ENCODE results near the gene DSCAML1.

Gene DSCAML1

GRCh38 chr11:117394221-117394925 is 402.6 kb downstream of the DSCAML1 start:
- DNase-seq (ENCODE audit: extremely low spot score): no peak
- ChIA-PET POLR2A (no interaction called here), CTCF (no interaction called here)
- TF ChIP-seq FOXA1 (IDR thresholded peaks at IDR 0.05) (no peak), ZNF384 (IDR thresholded peaks at IDR 0.05) (no peak), HDGF (IDR thresholded peaks at IDR 0.05; ENCODE audit: borderline replicate concordance) (no peak)

GRCh38 chr11:117392979-117393378 is 404.0 kb downstream of the DSCAML1 start:
- TF ChIP-seq FOXA1 (IDR thresholded peaks at IDR 0.05) (no peak), ELF4 (IDR thresholded peaks at IDR 0.05) (no peak), LEF1 (IDR thresholded peaks at IDR 0.05; ENCODE audit: borderline replicate concordance) (no peak), PKNOX1 (IDR thresholded peaks at IDR 0.05) (no peak), FOXK2 (IDR thresholded peaks at IDR 0.05) (no peak), ARNT (IDR thresholded peaks at IDR 0.05) (no peak), BHLHE40 (IDR thresholded peaks at IDR 0.05; ENCODE audit: borderline replicate concordance) (no peak), NFRKB (IDR thresholded peaks at IDR 0.05) (no peak), L3MBTL2 (conservative IDR thresholded peaks at IDR 0.05) (no peak), HDGF (IDR thresholded peaks at IDR 0.05; ENCODE audit: borderline replicate concordance) (no peak), SUZ12 (IDR thresholded peaks at IDR 0.05) (no peak)
- POLR2A ChIA-PET: no interaction called here
- DNase-seq (ENCODE audit: extremely low spot score): no peak
- CTCF ChIA-PET: no interaction called here

DNA sequence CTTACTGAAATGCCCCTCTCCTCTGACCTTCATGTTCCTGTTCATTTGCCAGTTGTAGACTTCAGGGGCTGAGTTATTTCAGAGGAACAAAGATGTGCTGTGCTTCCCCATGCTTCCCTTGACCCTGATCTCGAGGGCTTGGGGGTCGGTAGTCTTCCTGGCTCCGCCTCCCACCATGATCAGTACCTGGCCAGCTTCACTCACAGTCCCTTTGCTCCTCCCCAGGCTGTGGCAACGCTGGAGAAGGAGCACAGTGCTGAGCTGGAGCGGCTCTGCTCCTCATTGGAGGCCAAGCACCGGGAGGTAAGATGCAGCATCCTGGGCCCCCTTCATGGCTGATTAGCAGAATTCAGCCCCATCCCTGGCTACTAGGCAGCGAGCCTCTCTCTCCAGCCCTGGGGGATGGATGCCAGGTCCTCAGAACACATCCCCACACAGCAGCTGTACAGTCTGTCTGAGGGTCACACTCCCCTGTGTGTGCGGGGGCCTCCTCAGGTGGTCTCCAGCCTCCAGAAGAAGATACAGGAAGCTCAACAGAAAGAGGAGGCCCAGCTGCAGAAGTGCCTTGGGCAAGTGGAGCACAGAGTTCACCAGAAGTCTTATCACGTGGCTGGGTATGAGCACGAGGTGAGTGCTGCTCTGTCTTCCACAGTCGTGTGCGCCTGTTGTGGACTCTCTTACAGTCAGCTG is 404.9 kb downstream of the DSCAML1 start:
- CTCF ChIA-PET: no interaction called here
- DNase-seq (ENCODE audit: extremely low spot score): no peak
- POLR2A ChIA-PET: no interaction called here
- no peak for TF ChIP-seq ELF4 (IDR thresholded peaks at IDR 0.05)
- TF ChIP-seq LEF1 (IDR thresholded peaks at IDR 0.05; ENCODE audit: borderline replicate concordance): no peak
- TF ChIP-seq ARNT (IDR thresholded peaks at IDR 0.05): no peak
- no peak for TF ChIP-seq FOXM1 (IDR thresholded peaks at IDR 0.05; ENCODE audit: borderline replicate concordance)
- TF ChIP-seq ZNF384 (IDR thresholded peaks at IDR 0.05): no peak
- TF ChIP-seq HDGF (IDR thresholded peaks at IDR 0.05; ENCODE audit: borderline replicate concordance): no peak
- no peak for TF ChIP-seq SP1 (IDR thresholded peaks at IDR 0.05)
- TF ChIP-seq L3MBTL2 (conservative IDR thresholded peaks at IDR 0.05): no peak
- TF ChIP-seq PKNOX1 (IDR thresholded peaks at IDR 0.05): no peak
- TF ChIP-seq CTBP1 (IDR thresholded peaks at IDR 0.05; ENCODE audit: borderline replicate concordance): no peak
- TF ChIP-seq SUZ12 (IDR thresholded peaks at IDR 0.05): no peak
- TF ChIP-seq NFRKB (IDR thresholded peaks at IDR 0.05): no peak
- TF ChIP-seq BHLHE40 (IDR thresholded peaks at IDR 0.05; ENCODE audit: borderline replicate concordance): no peak
- TF ChIP-seq TARDBP (IDR thresholded peaks at IDR 0.05): no peak
- no peak for TF ChIP-seq FOXA1 (IDR thresholded peaks at IDR 0.05)
- no peak for TF ChIP-seq FOXK2 (IDR thresholded peaks at IDR 0.05)

- CTCF ChIA-PET: no interaction called here
- no peak for TF ChIP-seq PKNOX1 (IDR thresholded peaks at IDR 0.05)
- TF ChIP-seq CTBP1 (IDR thresholded peaks at IDR 0.05; ENCODE audit: borderline replicate concordance): no peak
- TF ChIP-seq FOXA1 (IDR thresholded peaks at IDR 0.05): no peak
- TF ChIP-seq ARNT (IDR thresholded peaks at IDR 0.05): no peak
- no peak for TF ChIP-seq TARDBP (IDR thresholded peaks at IDR 0.05)
- no peak for TF ChIP-seq BHLHE40 (IDR thresholded peaks at IDR 0.05; ENCODE audit: borderline replicate concordance)
- no peak for TF ChIP-seq FOXK2 (IDR thresholded peaks at IDR 0.05)
- no peak for TF ChIP-seq L3MBTL2 (conservative IDR thresholded peaks at IDR 0.05)
- no peak for TF ChIP-seq HDGF (IDR thresholded peaks at IDR 0.05; ENCODE audit: borderline replicate concordance)
- TF ChIP-seq ELF4 (IDR thresholded peaks at IDR 0.05): no peak
- no peak for TF ChIP-seq NFRKB (IDR thresholded peaks at IDR 0.05)
- no peak for TF ChIP-seq LEF1 (IDR thresholded peaks at IDR 0.05; ENCODE audit: borderline replicate concordance)
- no peak for TF ChIP-seq SUZ12 (IDR thresholded peaks at IDR 0.05)
- no peak for TF ChIP-seq SP1 (IDR thresholded peaks at IDR 0.05)
- no peak for TF ChIP-seq FOXM1 (IDR thresholded peaks at IDR 0.05; ENCODE audit: borderline replicate concordance)
- TF ChIP-seq ZNF384 (IDR thresholded peaks at IDR 0.05): no peak
- POLR2A ChIA-PET: no interaction called here
- DNase-seq (ENCODE audit: extremely low spot score): no peak
Measured at GRCh38 chr11:117391181-117391580, 405.8 kb downstream of the DSCAML1 start.

DNA sequence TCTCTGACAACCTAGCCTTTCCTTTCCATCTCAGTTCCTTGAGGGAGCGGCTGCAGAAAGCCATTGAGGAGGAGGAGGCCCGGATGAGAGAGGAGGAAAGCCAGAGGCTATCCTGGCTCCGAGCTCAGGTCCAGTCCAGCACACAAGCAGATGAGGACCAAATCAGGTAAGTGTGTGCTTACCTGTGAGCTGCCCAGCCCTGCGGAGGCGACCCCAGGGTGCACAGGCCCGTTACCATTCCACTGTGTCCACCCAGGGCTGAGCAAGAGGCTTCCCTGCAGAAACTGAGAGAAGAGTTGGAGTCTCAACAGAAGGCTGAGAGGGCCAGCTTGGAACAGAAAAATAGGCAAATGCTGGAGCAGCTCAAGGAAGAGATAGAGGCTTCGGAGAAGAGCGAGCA is 406.3 kb downstream of the DSCAML1 start:
- TF ChIP-seq BHLHE40 (IDR thresholded peaks at IDR 0.05; ENCODE audit: borderline replicate concordance) (no peak), FOXM1 (IDR thresholded peaks at IDR 0.05; ENCODE audit: borderline replicate concordance) (no peak), ARNT (IDR thresholded peaks at IDR 0.05) (no peak), HDGF (IDR thresholded peaks at IDR 0.05; ENCODE audit: borderline replicate concordance) (no peak), L3MBTL2 (conservative IDR thresholded peaks at IDR 0.05) (no peak), PKNOX1 (IDR thresholded peaks at IDR 0.05) (no peak), CTBP1 (IDR thresholded peaks at IDR 0.05; ENCODE audit: borderline replicate concordance) (no peak), LEF1 (IDR thresholded peaks at IDR 0.05; ENCODE audit: borderline replicate concordance) (no peak), ZNF384 (IDR thresholded peaks at IDR 0.05) (no peak), FOXA1 (IDR thresholded peaks at IDR 0.05) (no peak), FOXK2 (IDR thresholded peaks at IDR 0.05) (no peak), SP1 (IDR thresholded peaks at IDR 0.05) (no peak), SUZ12 (IDR thresholded peaks at IDR 0.05) (no peak), NFRKB (IDR thresholded peaks at IDR 0.05) (no peak)
- POLR2A ChIA-PET: no interaction called here
- no peak for DNase-seq (ENCODE audit: extremely low spot score)
- CTCF ChIA-PET: no interaction called here
